ENCODE measurements around the gene UBE2J1. TPM values are rescaled to one million over a fixed set of nuclear protein-coding genes. Genes with fewer than 3 reads are reported as not detected.

Gene UBE2J1
- polyA plus RNA-seq, 1 donor (not counting 4 experiments of a cell fraction or from before 2014, with no cell fraction given): 26.7 TPM

DNA sequence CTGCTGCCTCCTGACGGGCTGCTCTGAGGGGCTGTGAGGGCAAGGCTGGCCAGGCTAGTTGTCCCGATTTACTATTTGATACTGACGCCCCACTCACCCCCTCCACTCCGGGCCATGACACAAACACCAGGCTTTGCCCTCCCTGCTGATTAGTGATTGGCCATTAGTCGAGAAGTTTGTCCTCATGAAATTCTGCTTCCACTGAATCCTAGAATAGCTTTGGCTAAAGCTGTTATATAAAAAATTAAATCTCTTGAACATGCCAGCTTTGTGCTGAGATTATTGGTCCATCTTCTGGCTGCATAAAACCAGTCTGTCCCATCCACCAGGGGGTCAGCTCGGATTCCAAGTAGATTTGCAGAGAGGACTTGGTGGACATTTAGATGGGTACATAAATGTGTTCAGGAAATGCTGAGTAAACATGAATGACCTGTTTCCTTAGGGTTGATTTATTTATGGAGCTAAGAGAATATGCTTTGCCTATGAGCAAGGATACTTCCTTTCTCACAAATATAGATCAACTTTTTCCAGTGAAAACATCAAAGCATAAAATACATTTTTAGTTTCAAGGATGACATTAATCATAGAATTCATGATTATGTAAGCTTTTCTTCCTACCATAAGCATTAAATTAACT lies 37.2 kb downstream of the UBE2J1 start, which contains the start of gene GABRR2:
Gene GABRR2 (minus strand): TSS at position 51 of the 637 bp plus-strand sequence. CDS start 134 bp downstream, outside the sequence.
- Histone ChIP-seq H3K4me3 (ENCODE audit: control insufficient read depth in 2 of 3, extremely low read depth in 1 of 3, insufficient read depth in 2 of 3, low read depth in 1 of 3, low read length in 3 of 3) (no peak within 1 kb of the TSS), H2AFZ (ENCODE audit: control insufficient read depth, low read length) (no peak within 1 kb of the TSS), H3K27me3 (ENCODE audit: control insufficient read depth, extremely low read depth, insufficient read depth, low read length) (peaks cover 10% of the 10 kb centered on the region), H4K20me1 (ENCODE audit: control insufficient read depth, extremely low read depth, insufficient read depth, low read length) (no peaks in the 10 kb centered on the region), H3K4me1 (ENCODE audit: control insufficient read depth, extremely low read depth, insufficient read depth, low read length) (no peaks in the 10 kb centered on the region), H3K9me1 (ENCODE audit: control insufficient read depth, extremely low read depth, insufficient read depth, low read length) (no peaks in the 10 kb centered on the region), H3K9me3 (ENCODE audit: control insufficient read depth, low read depth, low read length) (no peaks in the 10 kb centered on the region), H3K36me3 (ENCODE audit: control insufficient read depth in 2 of 2, extremely low read depth in 1 of 2, insufficient read depth in 2 of 2, low read length in 2 of 2) (no peaks in the 10 kb centered on the region), H3K9ac (ENCODE audit: control insufficient read depth, extremely low read depth, insufficient read depth, low read length) (no peak within 1 kb of the TSS), H3K79me2 (ENCODE audit: control insufficient read depth, insufficient read depth, low read length) (no peaks in the 10 kb centered on the region), H3K27ac (ENCODE audit: control insufficient read depth, insufficient read depth, low read length) (no peak within 1 kb of the TSS), H3K4me2 (ENCODE audit: control insufficient read depth, extremely low read depth, insufficient read depth, low read depth, low read length) (no peak within 1 kb of the TSS)
- TF ChIP-seq, protein P1, sequence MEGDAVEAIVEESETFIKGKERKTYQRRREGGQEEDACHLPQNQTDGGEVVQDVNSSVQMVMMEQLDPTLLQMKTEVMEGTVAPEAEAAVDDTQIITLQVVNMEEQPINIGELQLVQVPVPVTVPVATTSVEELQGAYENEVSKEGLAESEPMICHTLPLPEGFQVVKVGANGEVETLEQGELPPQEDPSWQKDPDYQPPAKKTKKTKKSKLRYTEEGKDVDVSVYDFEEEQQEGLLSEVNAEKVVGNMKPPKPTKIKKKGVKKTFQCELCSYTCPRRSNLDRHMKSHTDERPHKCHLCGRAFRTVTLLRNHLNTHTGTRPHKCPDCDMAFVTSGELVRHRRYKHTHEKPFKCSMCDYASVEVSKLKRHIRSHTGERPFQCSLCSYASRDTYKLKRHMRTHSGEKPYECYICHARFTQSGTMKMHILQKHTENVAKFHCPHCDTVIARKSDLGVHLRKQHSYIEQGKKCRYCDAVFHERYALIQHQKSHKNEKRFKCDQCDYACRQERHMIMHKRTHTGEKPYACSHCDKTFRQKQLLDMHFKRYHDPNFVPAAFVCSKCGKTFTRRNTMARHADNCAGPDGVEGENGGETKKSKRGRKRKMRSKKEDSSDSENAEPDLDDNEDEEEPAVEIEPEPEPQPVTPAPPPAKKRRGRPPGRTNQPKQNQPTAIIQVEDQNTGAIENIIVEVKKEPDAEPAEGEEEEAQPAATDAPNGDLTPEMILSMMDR (optimal IDR thresholded peaks at IDR 0.05 in 1 of 3, IDR thresholded peaks at IDR 0.05 in 1 of 3, conservative IDR thresholded peaks at IDR 0.05 in 1 of 3; ENCODE audit: extremely low read depth in 1 of 3, insufficient read depth in 2 of 3, low read length in 3 of 3): no peak
- no peak for TF ChIP-seq EZH2 (IDR thresholded peaks at IDR 0.05; ENCODE audit: low read length)
- no peak for FAIRE-seq
- dilution Hi-C loops (cut with MboI; ENCODE audit: extremely low pct_ligation_motif_present, low sequenced_read_pairs): no loop called here
- no peak for DNase-seq (ENCODE audit: low read depth, low spot score)

DNA sequence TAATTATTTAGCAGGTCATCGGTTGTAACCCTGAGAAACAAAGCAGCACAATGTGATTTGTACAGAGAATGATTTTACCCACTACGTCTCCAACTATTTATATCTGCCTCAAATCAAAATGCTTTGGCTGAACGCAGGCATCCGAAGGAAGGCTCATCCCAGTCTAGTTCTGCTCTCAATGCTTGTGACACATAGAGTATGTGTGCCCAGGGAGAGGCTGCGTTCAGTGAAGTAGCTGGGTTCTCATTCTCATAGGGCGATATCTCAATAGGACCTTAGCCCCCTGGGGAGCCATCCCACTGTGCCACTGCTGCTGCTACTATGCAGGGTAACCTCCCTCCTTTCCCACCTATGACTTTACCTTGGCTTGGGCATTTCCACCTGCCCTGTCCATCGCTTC lies 37.8 kb downstream of the UBE2J1 start:
- Histone ChIP-seq H3K9ac (ENCODE audit: control insufficient read depth, extremely low read depth, insufficient read depth, low read length) (no peak overlapping the region), H3K79me2 (ENCODE audit: control insufficient read depth, insufficient read depth, low read length) (no peaks in the 10 kb centered on the region), H3K9me3 (ENCODE audit: control insufficient read depth, low read depth, low read length) (no peaks in the 10 kb centered on the region), H3K4me3 (ENCODE audit: control insufficient read depth in 2 of 3, extremely low read depth in 1 of 3, insufficient read depth in 2 of 3, low read depth in 1 of 3, low read length in 3 of 3) (no peak overlapping the region), H3K4me1 (ENCODE audit: control insufficient read depth, extremely low read depth, insufficient read depth, low read length) (no peaks in the 10 kb centered on the region), H4K20me1 (ENCODE audit: control insufficient read depth, extremely low read depth, insufficient read depth, low read length) (no peaks in the 10 kb centered on the region), H3K27ac (ENCODE audit: control insufficient read depth, insufficient read depth, low read length) (no peak overlapping the region), H2AFZ (ENCODE audit: control insufficient read depth, low read length) (no peak overlapping the region), H3K27me3 (ENCODE audit: control insufficient read depth, extremely low read depth, insufficient read depth, low read length) (peaks cover 10% of the 10 kb centered on the region), H3K4me2 (ENCODE audit: control insufficient read depth, extremely low read depth, insufficient read depth, low read depth, low read length) (no peak overlapping the region), H3K9me1 (ENCODE audit: control insufficient read depth, extremely low read depth, insufficient read depth, low read length) (no peaks in the 10 kb centered on the region), H3K36me3 (ENCODE audit: control insufficient read depth in 2 of 2, extremely low read depth in 1 of 2, insufficient read depth in 2 of 2, low read length in 2 of 2) (no peaks in the 10 kb centered on the region)
- dilution Hi-C loops (cut with MboI; ENCODE audit: extremely low pct_ligation_motif_present, low sequenced_read_pairs): no loop called here
- DNase-seq (ENCODE audit: low read depth, low spot score) (no peak), FAIRE-seq (no peak)
- no peak for TF ChIP-seq EZH2 (IDR thresholded peaks at IDR 0.05; ENCODE audit: low read length)
- TF ChIP-seq, protein P1 (optimal IDR thresholded peaks at IDR 0.05 in 1 of 3, IDR thresholded peaks at IDR 0.05 in 1 of 3, conservative IDR thresholded peaks at IDR 0.05 in 1 of 3; ENCODE audit: extremely low read depth in 1 of 3, insufficient read depth in 2 of 3, low read length in 3 of 3): no peak
